Spleen (tissue), 11 donors: ENCODE measurements around the gene NECAB2. TPM values are rescaled to one million over a fixed set of nuclear protein-coding genes. Genes with fewer than 3 reads are reported as not detected.

Experiments
- DNase-seq: peaks from one replicate; pipeline ENCODE4 v3.0.0-alpha.2; 2020
- H3K27ac ChIP-seq, 8 donors: fragments of 200-600 bp; sonication (generic) in 7 of 8; 1 replicate in 4 of 8; 2 replicates in 4 of 8; pipeline versions ENCODE4 v1.5.0 to v1.8.0; 2016 to 2021; ENCODE audit warnings: inconsistent platforms in 4 of 8, mild to moderate bottlenecking in 4 of 8, moderate library complexity in 1 of 8
- H3K27me3 ChIP-seq, 7 donors: fragments of 200-600 bp; sonication (generic) in 6 of 7; replicated peaks in 1 of 7; 1 replicate in 4 of 7; 2 replicates in 3 of 7; pipeline versions ENCODE4 v1.5.0 to v1.8.0; 2016 to 2021; ENCODE audit warnings: inconsistent platforms in 3 of 7, mild to moderate bottlenecking in 1 of 7
- H3K36me3 ChIP-seq, 6 donors: fragments of 200-600 bp; sonication (generic) in 5 of 6; 1 replicate in 4 of 6; 2 replicates in 2 of 6; pipeline versions ENCODE4 v1.5.0 to v1.8.0; 2016 to 2021; ENCODE audit warnings: inconsistent platforms in 2 of 6
- H3K4me1 ChIP-seq, 6 donors: fragments of 200-600 bp; sonication (generic) in 5 of 6; 1 replicate in 3 of 6; 2 replicates in 3 of 6; pipeline versions ENCODE4 v1.5.0 to v1.8.0; 2016 to 2021; ENCODE audit warnings: inconsistent platforms in 3 of 6
- H3K4me3 ChIP-seq, 8 donors: fragments of 200-600 bp; sonication (generic) in 7 of 8; 1 replicate in 4 of 8; 2 replicates in 4 of 8; pipeline versions ENCODE4 v1.5.0 to v1.8.0; 2016 to 2021; ENCODE audit warnings: inconsistent platforms in 4 of 8, mild to moderate bottlenecking in 4 of 8, moderate library complexity in 2 of 8
- H3K9me3 ChIP-seq, 8 donors: fragments of 200-600 bp; sonication (generic) in 7 of 8; 1 replicate in 4 of 8; 2 replicates in 4 of 8; pipeline versions ENCODE4 v1.5.0 to v1.8.0; 2016 to 2021; ENCODE audit warnings: inconsistent platforms in 4 of 8
- POLR2A ChIP-seq, 3 donors: fragments of 450-650 bp; IDR thresholded peaks; one replicate each; pipeline ENCODE4 v1.5.1; 2017; ENCODE audit warnings: antibody characterized with exemption in 3 of 3, mild to moderate bottlenecking in 1 of 3
- POLR2AphosphoS5 ChIP-seq, 3 donors: sonication (generic); formaldehyde crosslinking; IDR thresholded peaks; one replicate each; pipeline ENCODE4 v1.5.1; 2017; ENCODE audit warnings: antibody characterized with exemption in 3 of 3
- WGBS, 5 donors: extraction: QIAGEN DNeasy Blood & Tissue Kit in 3 of 5; methylation state at CpG; one replicate each; pipeline versions ENCODE4 v1.1.5 to v1.1.7; 2013 to 2018; 5-methylcytosine and 5-hydroxymethylcytosine counted together
- intact Hi-C: fragments of 100-400 bp; cut with DNase I; formaldehyde crosslinking; loops from one replicate; pipeline ENCODE4 v1.15.0; 2023; ENCODE audit warnings: low total_unique reads
- polyA plus RNA-seq, 3 donors: library from polyadenylated mRNA; stranded (reverse); fragments of 200-250 nt; gene quantifications; one replicate each; pipeline ENCODE4 v1.2.1, GENCODE V29; 2013
- total RNA-seq, 7 donors: library from RNA; depleted of rRNA in 3 of 7; stranded (reverse); fragments of >200 nt in 3 of 7; fragmentation: NEBNext Ultra II Directional in 4 of 7; extraction: Animal tissue kit (Norgen Biotek cat#: 25700) in 4 of 7; gene quantifications; one replicate each; pipeline versions ENCODE4 v1.1.0 to v1.2.1, GENCODE V29; 2016 to 2021
- TF ChIP-seq, protein P1 (sequence below), 11 experiments: fragments of 200-600 bp in 7 of 11; fragments of 450-650 bp in 4 of 11; sonication (generic) in 4 of 11; IDR thresholded peaks in 8 of 11; conservative IDR thresholded peaks in 3 of 11; 1 replicate in 7 of 11; 2 replicates in 4 of 11; pipeline versions ENCODE4 v1.4.0 to v1.8.0; 2016 to 2021; ENCODE audit warnings: antibody characterized with exemption in 11 of 11, inconsistent platforms in 4 of 11, mild to moderate bottlenecking in 1 of 11
- donor health status: healthy with polysubstance abuse.
- donor health status: DM: no; HTN: no; CAD: no; lungs with moderate emphysema.
- donor health status: DM: no; HTN: no; CAD: no.
- donor health status: Bipolar disorder and iron deficiency.
- donor health status: healthy.
- donor health status: DM: no; HTN: no; CAD: no.
- donor health status: DM: yes; HTN: yes; CAD: no.

The NECAB2 gene
- total and polyA plus RNA-seq, 10 donors: 0.16 to 3.1 (median 1.2) TPM; not detected in 4

- intact Hi-C loops: no loop called here
- TF ChIP-seq POLR2A (IDR thresholded peaks at IDR 0.05): no peak
- no peak for TF ChIP-seq POLR2AphosphoS5 (IDR thresholded peaks at IDR 0.05)
- TF ChIP-seq, protein P1, sequence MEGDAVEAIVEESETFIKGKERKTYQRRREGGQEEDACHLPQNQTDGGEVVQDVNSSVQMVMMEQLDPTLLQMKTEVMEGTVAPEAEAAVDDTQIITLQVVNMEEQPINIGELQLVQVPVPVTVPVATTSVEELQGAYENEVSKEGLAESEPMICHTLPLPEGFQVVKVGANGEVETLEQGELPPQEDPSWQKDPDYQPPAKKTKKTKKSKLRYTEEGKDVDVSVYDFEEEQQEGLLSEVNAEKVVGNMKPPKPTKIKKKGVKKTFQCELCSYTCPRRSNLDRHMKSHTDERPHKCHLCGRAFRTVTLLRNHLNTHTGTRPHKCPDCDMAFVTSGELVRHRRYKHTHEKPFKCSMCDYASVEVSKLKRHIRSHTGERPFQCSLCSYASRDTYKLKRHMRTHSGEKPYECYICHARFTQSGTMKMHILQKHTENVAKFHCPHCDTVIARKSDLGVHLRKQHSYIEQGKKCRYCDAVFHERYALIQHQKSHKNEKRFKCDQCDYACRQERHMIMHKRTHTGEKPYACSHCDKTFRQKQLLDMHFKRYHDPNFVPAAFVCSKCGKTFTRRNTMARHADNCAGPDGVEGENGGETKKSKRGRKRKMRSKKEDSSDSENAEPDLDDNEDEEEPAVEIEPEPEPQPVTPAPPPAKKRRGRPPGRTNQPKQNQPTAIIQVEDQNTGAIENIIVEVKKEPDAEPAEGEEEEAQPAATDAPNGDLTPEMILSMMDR (IDR thresholded peaks at IDR 0.05 in 8 of 11, conservative IDR thresholded peaks at IDR 0.05 in 3 of 11): no peak
- peaks cover 0 to 11% (median 0%) of the 10 kb centered on the region in 6 donors for H3K36me3 ChIP-seq
- DNase-seq: no peak
- no peaks in the 10 kb centered on the region for H3K9me3 ChIP-seq
- peaks cover 0 to 21% (median 6%) of the 10 kb centered on the region in 6 donors for H3K4me1 ChIP-seq
- H3K4me3 ChIP-seq: no peak overlapping the region
- 86 to 96% (median 93%) methylated on average over 15 to 17 of the region's 17 CpGs for WGBS, 5 donors
- H3K27me3 ChIP-seq: no peaks in the 10 kb centered on the region
- no peak overlapping the region for H3K27ac ChIP-seq
These were observed 36.5 kb upstream of the NECAB2 start for GRCh38 chr16:83931556-83931955.

DNA sequence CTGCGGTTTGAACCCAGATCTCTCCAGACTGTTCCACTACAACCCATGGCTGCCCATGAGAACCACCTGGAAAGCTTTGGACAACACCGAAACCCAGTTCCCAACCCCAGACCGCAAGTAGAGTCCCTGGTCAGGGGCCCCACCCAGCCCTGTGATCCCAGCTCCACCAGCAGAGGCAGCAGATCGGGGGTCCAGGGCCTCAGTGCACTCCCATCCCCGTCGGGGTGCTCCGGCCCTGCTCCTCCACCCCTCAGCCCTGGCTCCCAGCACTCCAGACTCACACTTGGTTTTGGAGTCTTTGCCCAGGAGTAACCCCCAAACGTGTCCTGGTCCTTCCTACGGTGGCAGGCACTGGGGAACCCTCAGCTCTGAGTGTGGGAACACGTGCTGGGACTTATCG is 35.7 kb upstream of the NECAB2 start:
- peaks cover 0 to 11% (median 0%) of the 10 kb centered on the region in 6 donors for H3K36me3 ChIP-seq
- TF ChIP-seq POLR2AphosphoS5 (IDR thresholded peaks at IDR 0.05): no peak
- TF ChIP-seq, protein P1 (IDR thresholded peaks at IDR 0.05 in 8 of 11, conservative IDR thresholded peaks at IDR 0.05 in 3 of 11): no peak
- TF ChIP-seq POLR2A (IDR thresholded peaks at IDR 0.05): no peak
- no peak overlapping the region for H3K27ac ChIP-seq
- DNase-seq: no peak
- 90 to 95% (median 91%) methylated on average over 7 to 11 of the region's 11 CpGs for WGBS, 5 donors
- no peaks in the 10 kb centered on the region for H3K9me3 ChIP-seq
- no peak overlapping the region for H3K4me3 ChIP-seq
- H3K27me3 ChIP-seq: no peaks in the 10 kb centered on the region
- H3K4me1 ChIP-seq: peaks cover 0 to 15% (median 1%) of the 10 kb centered on the region in 6 donors
- intact Hi-C loops: no loop called here

DNA sequence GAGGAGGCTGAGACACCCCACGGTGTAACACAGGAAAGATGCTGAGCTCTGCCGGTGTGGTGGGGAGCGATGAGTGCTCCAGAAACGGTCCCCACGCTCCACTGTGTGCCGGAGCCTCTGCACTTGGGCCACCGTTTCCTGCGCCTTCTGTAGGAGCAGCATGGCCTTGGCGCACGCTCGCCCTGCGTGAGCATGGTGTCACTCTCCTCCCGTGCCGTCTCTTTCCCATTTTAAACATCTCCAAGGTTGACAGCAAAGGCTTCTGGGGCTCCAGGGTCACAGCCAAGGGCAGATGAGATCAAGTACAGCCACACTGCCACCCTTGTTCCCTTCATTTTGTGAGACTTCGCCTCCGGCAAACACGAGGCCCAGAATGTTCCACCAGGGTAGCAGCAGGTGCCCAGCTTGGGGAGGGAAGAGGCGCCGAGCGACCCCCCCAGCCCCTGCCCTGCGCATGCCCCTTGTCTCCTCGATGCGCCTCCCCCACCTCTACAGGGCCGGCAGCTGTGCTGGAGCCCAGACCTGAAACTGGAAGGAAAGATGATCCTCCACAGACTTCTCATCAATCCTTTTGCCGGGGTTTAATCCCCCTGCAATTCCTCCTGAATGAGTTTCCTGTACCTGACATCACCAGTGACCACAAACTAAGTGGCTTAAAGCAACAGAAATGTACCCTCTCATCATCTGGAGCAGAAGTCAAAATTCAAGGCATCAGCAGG is 34.9 kb upstream of the NECAB2 start:
- Histone ChIP-seq H3K4me3 (no peak overlapping the region), H3K36me3 (peaks cover 0 to 11% (median 0%) of the 10 kb centered on the region in 6 donors), H3K27ac (no peak overlapping the region), H3K4me1 (peaks cover 0 to 15% (median 1%) of the 10 kb centered on the region in 6 donors), H3K9me3 (no peaks in the 10 kb centered on the region), H3K27me3 (no peaks in the 10 kb centered on the region)
- WGBS, 5 donors: 81 to 88% (median 86%) methylated on average over 23 to 25 of the region's 25 CpGs
- no peak for DNase-seq
- intact Hi-C loops: no loop called here
- TF ChIP-seq POLR2AphosphoS5 (IDR thresholded peaks at IDR 0.05): peak in 1 of 3 donors; percentile 11
- TF ChIP-seq, protein P1 (IDR thresholded peaks at IDR 0.05 in 8 of 11, conservative IDR thresholded peaks at IDR 0.05 in 3 of 11): no peak

DNA sequence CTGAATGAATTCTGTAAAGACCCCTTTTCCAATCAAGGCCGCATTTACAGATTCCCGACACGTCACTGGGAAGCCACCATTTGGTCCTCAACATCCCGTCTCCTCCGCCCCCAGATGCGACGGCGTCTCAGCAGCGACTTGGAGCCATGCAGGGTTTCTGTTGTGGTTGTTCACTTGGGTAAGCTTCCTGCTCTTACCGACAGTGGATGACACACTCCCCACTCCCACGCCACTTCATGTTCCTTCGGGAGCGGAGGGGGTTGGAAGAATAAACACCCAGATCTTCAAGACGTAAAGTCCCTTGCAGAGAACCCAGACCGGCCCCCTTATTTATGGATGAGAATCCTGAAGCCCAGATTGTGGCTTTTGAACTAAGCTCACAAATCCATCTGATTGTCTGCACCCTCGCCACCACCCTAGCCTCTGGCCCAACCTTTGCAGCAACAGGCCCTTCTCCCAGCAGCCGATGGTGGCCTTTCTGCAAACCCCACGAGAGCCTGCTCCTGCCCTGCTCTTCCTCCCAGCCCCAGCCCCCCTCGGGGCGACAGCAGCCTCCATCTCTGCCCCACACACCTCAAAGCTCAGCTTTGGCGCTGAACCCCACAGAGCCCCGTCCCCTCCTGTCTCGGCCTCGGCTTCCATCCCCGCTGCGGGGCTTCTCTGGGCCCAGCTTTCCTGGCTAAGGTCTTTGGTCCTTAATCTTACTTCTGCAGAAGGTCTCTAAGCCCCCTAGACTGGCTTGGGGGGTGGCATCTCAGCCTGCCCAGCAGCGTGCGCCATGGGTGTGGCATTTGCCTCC is 34.0 kb upstream of the NECAB2 start:
- Histone ChIP-seq H3K4me3 (no peak overlapping the region), H3K27ac (no peak overlapping the region), H3K9me3 (no peaks in the 10 kb centered on the region), H3K27me3 (no peaks in the 10 kb centered on the region), H3K36me3 (peaks cover 0 to 3% (median 0%) of the 10 kb centered on the region in 6 donors), H3K4me1 (peaks cover 0 to 24% (median 6%) of the 10 kb centered on the region in 6 donors)
- DNase-seq: no peak
- intact Hi-C loops: no loop called here
- TF ChIP-seq POLR2AphosphoS5 (IDR thresholded peaks at IDR 0.05) (no peak), POLR2A (IDR thresholded peaks at IDR 0.05) (no peak)
- TF ChIP-seq, protein P1 (IDR thresholded peaks at IDR 0.05 in 8 of 11, conservative IDR thresholded peaks at IDR 0.05 in 3 of 11): no peak
- 73 to 84% (median 79%) methylated on average over 28 of the region's 28 CpGs for WGBS, 5 donors
